HepG2 (cell line): Measurements from ENCODE around the gene RALBP1. TPM values are rescaled to one million over a fixed set of nuclear protein-coding genes. Genes with fewer than 3 reads are reported as not detected.

Experiments
- ATAC-seq: fragments of 200-7000 bp; cut with Tn5 transposase; 3 replicates; pipeline ENCODE4 v1.9.1; 2020; ENCODE audit warnings: mild to moderate bottlenecking, moderate library complexity
- BruUV-seq: library from RNA; stranded (reverse); fragments of 400-500 nt; replicated peaks from 2 replicates; lab custom pipeline; 2021; lab: Mats Ljungman, UMichigan
- CTCF ChIA-PET: fragments of 300-600 bp; formaldehyde crosslinking; extraction: SDS; loops from one replicate; lab custom pipeline; 2021; ENCODE audit warnings: low total read pairs, inconsistent platforms, low intra/inter-chr PET ratio; lab: Yijun Ruan, JAX
- POLR2A ChIA-PET: fragments of 350-600 bp; sonication (Branson Sonifier 250); formaldehyde crosslinking; loops from one replicate; lab custom pipeline; 2020; ENCODE audit warnings: antibody characterized with exemption, inconsistent platforms; lab: Yijun Ruan, JAX
- DNase-seq: peaks from one replicate; pipeline ENCODE4 v3.0.0-alpha.2; 2015; ENCODE audit warnings: low spot score
- FAIRE-seq: peaks from 3 replicates; lab custom pipeline; 2011; peaks lifted over from hg19 to GRCh38; lab: Jason Lieb, UNC
- H2AFZ ChIP-seq: one replicate; pipeline ENCODE4 v1.6.1; 2011; ENCODE audit warnings: low read length, inconsistent platforms
- H3K27ac ChIP-seq: fragments of 300-600 bp; 3 replicates; pipeline ENCODE4 v1.8.0; 2011; ENCODE audit warnings: mixed run types, mild to moderate bottlenecking, mixed read lengths, low read length, inconsistent platforms; ENCODE audit not compliant: insufficient read depth; ENCODE audit errors: extremely low read length
- H3K27me3 ChIP-seq, 2 experiments: fragments of 200-600 bp in 1 of 2; 2 replicates in 1 of 2; 3 replicates in 1 of 2; pipeline versions ENCODE4 v1.6.0 to v1.8.0; 2011; ENCODE audit warnings: low read length in 2 of 2, mild to moderate bottlenecking in 2 of 2, moderate library complexity in 2 of 2, inconsistent platforms in 1 of 2; ENCODE audit not compliant: insufficient read depth in 2 of 2, control insufficient read depth in 1 of 2
- H3K36me3 ChIP-seq, 2 experiments: fragments of 200-600 bp in 1 of 2; replicated peaks in 1 of 2; 2 replicates in 1 of 2; 3 replicates in 1 of 2; pipeline versions ENCODE4 v1.5.1 to v1.8.0; 2011; ENCODE audit warnings: low read length in 2 of 2, inconsistent platforms in 1 of 2; ENCODE audit not compliant: insufficient read depth in 2 of 2, control insufficient read depth in 1 of 2
- H3K4me1 ChIP-seq: 2 replicates; pipeline ENCODE4 v1.5.1; 2012; ENCODE audit warnings: low read length, inconsistent platforms; ENCODE audit not compliant: insufficient read depth
- H3K4me2 ChIP-seq: 2 replicates; pipeline ENCODE4 v1.6.0; 2011; ENCODE audit warnings: low read depth, low read length, inconsistent platforms
- H3K4me3 ChIP-seq, 3 experiments: fragments of 200-600 bp in 1 of 3; sonication (generic), shearing (Covaris generic) in 1 of 3; replicated peaks in 1 of 3; 2 replicates each; pipeline ENCODE4 v1.5.1; 2011 to 2016; ENCODE audit warnings: low read length in 3 of 3, inconsistent platforms in 2 of 3, low read depth in 2 of 3, mild to moderate bottlenecking in 2 of 3, control low read depth in 1 of 3, mixed read lengths in 1 of 3; ENCODE audit not compliant: insufficient read depth in 1 of 3
- H3K79me2 ChIP-seq: one replicate; pipeline ENCODE4 v1.6.1; 2011; ENCODE audit warnings: low read length, inconsistent platforms; ENCODE audit not compliant: insufficient read depth
- H3K9ac ChIP-seq: 2 replicates; pipeline ENCODE4 v1.6.0; 2011; ENCODE audit warnings: mild to moderate bottlenecking, low read depth, low read length, inconsistent platforms; ENCODE audit not compliant: insufficient read depth
- H3K9me3 ChIP-seq: 2 replicates; pipeline ENCODE4 v1.5.1; 2012; ENCODE audit warnings: mild to moderate bottlenecking, low read length
- H4K20me1 ChIP-seq: 2 replicates; pipeline ENCODE4 v1.6.0; 2011; ENCODE audit warnings: inconsistent platforms, mild to moderate bottlenecking, low read length, moderate library complexity; ENCODE audit not compliant: insufficient read depth
- ATAD3A ChIP-seq: sonication (generic); formaldehyde crosslinking; IDR thresholded peaks from 2 replicates; pipeline ENCODE4 v1.4.0; 2020; ENCODE audit warnings: missing genetic modification reagents
- CEBPG ChIP-seq: IDR thresholded peaks from 2 replicates; pipeline ENCODE4 v1.6.1; 2016
- ELF3 ChIP-seq: IDR thresholded peaks from 2 replicates; pipeline ENCODE4 v1.6.1; 2016; ENCODE audit warnings: missing genetic modification reagents, missing compliant biosample characterization
- EP300 ChIP-seq, 3 experiments: sonication (generic) in 1 of 3; formaldehyde crosslinking in 1 of 3; IDR thresholded peaks; 2 replicates each; pipeline versions ENCODE4 v1.5.1 to v1.6.1; 2011 to 2020; ENCODE audit warnings: low read depth in 2 of 3, low read length in 2 of 3, borderline replicate concordance in 1 of 3, improper control_type of control experiment in 1 of 3, mild to moderate bottlenecking in 1 of 3, missing genetic modification reagents in 1 of 3, moderate library complexity in 1 of 3
- FOXK2 ChIP-seq: fragments of 450-650 bp; IDR thresholded peaks from 2 replicates; pipeline ENCODE4 v1.6.1; 2016
- HNF4A ChIP-seq: sonication (generic); formaldehyde crosslinking; IDR thresholded peaks from 2 replicates; pipeline ENCODE4 v1.4.0; 2020; ENCODE audit warnings: missing genetic modification reagents
- NCOR1 ChIP-seq: fragments of 200-600 bp; sonication (generic); IDR thresholded peaks from 2 replicates; pipeline ENCODE4 v1.7.0; 2017; ENCODE audit warnings: antibody characterized with exemption, low read length, borderline replicate concordance
- PITX1 ChIP-seq: sonication (generic); formaldehyde crosslinking; IDR thresholded peaks from 2 replicates; pipeline ENCODE4 v1.5.1; 2020; ENCODE audit warnings: mild to moderate bottlenecking, missing genetic modification reagents
- SMYD3 ChIP-seq: sonication (generic); formaldehyde crosslinking; IDR thresholded peaks from 2 replicates; pipeline ENCODE4 v1.8.1; 2023; ENCODE audit warnings: mild to moderate bottlenecking, missing genetic modification reagents
- SNAPC2 ChIP-seq: sonication (generic); formaldehyde crosslinking; IDR thresholded peaks from 2 replicates; pipeline ENCODE4 v1.8.1; 2022; ENCODE audit warnings: mild to moderate bottlenecking, missing genetic modification reagents
- TP53 ChIP-seq: sonication (generic); formaldehyde crosslinking; conservative IDR thresholded peaks from 2 replicates; pipeline ENCODE4 v1.4.0; 2020; ENCODE audit warnings: missing genetic modification reagents
- ZNF101 ChIP-seq: sonication (generic); formaldehyde crosslinking; IDR thresholded peaks from 2 replicates; pipeline ENCODE4 v1.4.0; 2020; ENCODE audit warnings: mild to moderate bottlenecking, low read depth, missing genetic modification reagents, borderline replicate concordance
- ZNF782 ChIP-seq: sonication (generic); formaldehyde crosslinking; IDR thresholded peaks from 2 replicates; pipeline ENCODE4 v1.4.0; 2020; ENCODE audit warnings: missing genetic modification reagents, mild to moderate bottlenecking, borderline replicate concordance
- WGBS: methylation state at CpG from one replicate; pipeline ENCODE4 v1.1.6; 2017; ENCODE audit warnings: low lambda C conversion rate; 5-methylcytosine and 5-hydroxymethylcytosine counted together
- in situ Hi-C: cut with HindIII; loops from 2 replicates; pipeline ENCODE4 v1.10.0; 2017; ENCODE audit warnings: low pct_unique_long_range_greater_than_20kb; ENCODE audit not compliant: extremely low pct_ligation_motif_present
- intact Hi-C: fragments of 100-400 bp; cut with micrococcal nuclease; formaldehyde crosslinking; loops from one replicate; pipeline ENCODE4 v1.10.0; 2022; ENCODE audit not compliant: unreplicated experiment
- polyA plus RNA-seq, 8 experiments: library from polyadenylated mRNA; depleted of rRNA in 3 of 8; stranded (reverse) in 7 of 8; unstranded in 1 of 8; fragments of >200 nt; fragmentation: Illumina TruSeq in 4 of 8; extraction: Trizol in 4 of 8; gene quantifications; 2 replicates each; pipeline versions ENCODE4 v1.2.1 to v1.2.3, GENCODE V29; 2011 to 2016; ENCODE audit warnings: low read depth in 4 of 8, missing spikeins in 1 of 8, mixed read lengths in 1 of 8; ENCODE audit not compliant: insufficient read depth in 1 of 8
- total RNA-seq, 5 experiments: library from RNA; depleted of rRNA; stranded (reverse); fragments of >200 nt; fragmentation: Illumina TruSeq; extraction: Trizol; gene quantifications; 2 replicates each; pipeline ENCODE4 v1.2.3, GENCODE V29; 2016; ENCODE audit warnings: low read depth in 1 of 5
- TF ChIP-seq, protein P1 (sequence below): sonication (generic); formaldehyde crosslinking; IDR thresholded peaks from 2 replicates; pipeline ENCODE4 v1.5.0; 2020; ENCODE audit warnings: mild to moderate bottlenecking, missing genetic modification reagents
- TF ChIP-seq, protein P2 (sequence below): IDR thresholded peaks from 2 replicates; pipeline ENCODE4 v1.6.1; 2016; ENCODE audit warnings: control low read depth

RALBP1 gene
- total and polyA plus RNA-seq, 2 of the 13 experiments (the other 11 are each of a cell fraction or from before 2014, with no cell fraction given), result 24.5 to 33.1 TPM

DNA sequence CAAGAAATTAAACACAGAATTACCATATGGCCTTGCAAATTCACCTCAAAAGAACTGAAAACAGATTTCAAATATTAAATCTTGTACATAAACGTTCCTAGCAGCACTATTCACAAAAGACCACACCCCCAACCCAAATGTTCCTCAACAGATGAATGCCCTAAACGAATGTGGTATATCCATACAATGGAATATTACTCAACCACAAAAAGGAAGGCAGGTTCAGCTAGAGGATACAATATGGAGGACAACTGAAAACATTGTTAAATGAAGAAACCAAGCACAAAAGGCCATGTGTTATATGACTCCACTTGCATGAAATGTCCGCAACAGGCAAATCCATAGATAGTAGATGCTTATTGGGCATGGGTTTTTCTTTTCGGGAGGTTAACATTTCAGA is 77.3 kb downstream of the RALBP1 start:
- Histone ChIP-seq H2AFZ (no peak overlapping the region), H4K20me1 (no peaks in the 10 kb centered on the region), H3K9me3 (no peaks in the 10 kb centered on the region), H3K4me1 (peaks cover 13% of the 10 kb centered on the region), H3K4me2 (no peak overlapping the region), H3K79me2 (no peaks in the 10 kb centered on the region), H3K9ac (no peak overlapping the region), H3K27me3 (no peaks in the 10 kb centered on the region), H3K36me3 (peaks cover 34 to 84% of the 10 kb centered on the region in 2 experiments), H3K4me3 (no peak overlapping the region), H3K27ac (no peak overlapping the region)
- intact Hi-C loops (no loop called here), in situ Hi-C loops (no loop called here)
- 92% methylated on average over 4 of the region's 4 CpGs for WGBS
- FAIRE-seq (no peak), ATAC-seq (no peak), DNase-seq (no peak)
- POLR2A ChIA-PET, result no interaction called here
- TF ChIP-seq, protein P1, sequence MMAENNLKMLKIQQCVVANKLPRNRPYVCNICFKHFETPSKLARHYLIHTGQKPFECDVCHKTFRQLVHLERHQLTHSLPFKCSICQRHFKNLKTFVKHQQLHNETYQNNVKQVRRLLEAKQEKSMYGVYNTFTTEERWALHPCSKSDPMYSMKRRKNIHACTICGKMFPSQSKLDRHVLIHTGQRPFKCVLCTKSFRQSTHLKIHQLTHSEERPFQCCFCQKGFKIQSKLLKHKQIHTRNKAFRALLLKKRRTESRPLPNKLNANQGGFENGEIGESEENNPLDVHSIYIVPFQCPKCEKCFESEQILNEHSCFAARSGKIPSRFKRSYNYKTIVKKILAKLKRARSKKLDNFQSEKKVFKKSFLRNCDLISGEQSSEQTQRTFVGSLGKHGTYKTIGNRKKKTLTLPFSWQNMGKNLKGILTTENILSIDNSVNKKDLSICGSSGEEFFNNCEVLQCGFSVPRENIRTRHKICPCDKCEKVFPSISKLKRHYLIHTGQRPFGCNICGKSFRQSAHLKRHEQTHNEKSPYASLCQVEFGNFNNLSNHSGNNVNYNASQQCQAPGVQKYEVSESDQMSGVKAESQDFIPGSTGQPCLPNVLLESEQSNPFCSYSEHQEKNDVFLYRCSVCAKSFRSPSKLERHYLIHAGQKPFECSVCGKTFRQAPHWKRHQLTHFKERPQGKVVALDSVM, result 0 out of 2 replicates have a peak, but pooled peaks have one; percentile 38
- TF ChIP-seq, protein P2, sequence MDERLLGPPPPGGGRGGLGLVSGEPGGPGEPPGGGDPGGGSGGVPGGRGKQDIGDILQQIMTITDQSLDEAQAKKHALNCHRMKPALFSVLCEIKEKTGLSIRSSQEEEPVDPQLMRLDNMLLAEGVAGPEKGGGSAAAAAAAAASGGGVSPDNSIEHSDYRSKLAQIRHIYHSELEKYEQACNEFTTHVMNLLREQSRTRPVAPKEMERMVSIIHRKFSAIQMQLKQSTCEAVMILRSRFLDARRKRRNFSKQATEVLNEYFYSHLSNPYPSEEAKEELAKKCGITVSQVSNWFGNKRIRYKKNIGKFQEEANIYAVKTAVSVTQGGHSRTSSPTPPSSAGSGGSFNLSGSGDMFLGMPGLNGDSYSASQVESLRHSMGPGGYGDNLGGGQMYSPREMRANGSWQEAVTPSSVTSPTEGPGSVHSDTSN (CRISPR knock-in tag), result no peak
- BruUV-seq, result no TSS peak
- CTCF ChIA-PET, result no interaction called here

DNA sequence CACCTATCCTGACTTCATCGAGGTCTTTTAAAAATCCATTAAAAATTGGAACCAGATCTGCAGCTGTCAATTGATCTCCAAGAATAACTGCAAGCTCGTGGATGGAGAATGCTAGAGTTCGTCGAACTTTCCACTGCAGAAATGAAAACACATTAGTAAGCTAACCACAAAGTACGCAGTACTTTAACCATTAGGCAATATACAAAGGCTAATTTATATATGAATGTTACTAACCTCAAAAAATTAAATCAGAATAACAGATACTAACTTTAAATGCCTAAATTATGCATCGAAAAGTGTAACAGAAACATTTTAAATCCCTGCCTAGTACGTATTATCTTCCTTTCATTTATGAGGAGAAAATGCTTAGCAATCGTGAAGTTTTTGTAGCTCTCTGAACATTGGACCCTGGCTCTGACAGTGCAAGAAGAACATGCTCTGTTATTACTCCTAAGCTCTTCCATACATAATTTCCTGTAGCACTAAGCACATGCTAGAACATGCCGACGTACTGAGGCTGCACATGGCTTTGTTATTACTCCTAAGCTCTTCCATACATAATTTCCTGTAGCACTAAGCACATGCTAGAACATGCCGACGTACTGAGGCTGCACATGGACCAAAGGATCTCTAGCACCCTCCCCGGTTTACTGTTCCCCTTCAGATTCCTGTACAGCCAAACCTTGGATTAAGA is 82.1 kb downstream of the RALBP1 start:
- H3K9ac ChIP-seq, result no peak overlapping the region; the same call in 1 of the 2 replicates
- ATAC-seq (peak; percentile 90), FAIRE-seq (peak; percentile 68), DNase-seq (peak; percentile 59)
- no peaks in the 10 kb centered on the region for H3K9me3 ChIP-seq
- no TSS peak for BruUV-seq
- peak overlapping the region; percentile 62 for H3K27ac ChIP-seq
- H2AFZ ChIP-seq, result no peak overlapping the region
- H3K27me3 ChIP-seq, result no peaks in the 10 kb centered on the region
- peak overlapping the region; percentile 18 for H3K4me2 ChIP-seq
- 40% methylated on average over 13 of the region's 13 CpGs for WGBS
- no peaks in the 10 kb centered on the region for H3K79me2 ChIP-seq
- H3K4me1 ChIP-seq, result peaks cover 32% of the 10 kb centered on the region
- CTCF ChIA-PET, result no interaction called here
- POLR2A ChIA-PET, result interaction anchor here (0.9 kb wide), 1 partner anchor 18 kb away, joined by 3 read pairs; no protein-coding TSS in a partner anchor
- no peak overlapping the region for H3K4me3 ChIP-seq
- no peaks in the 10 kb centered on the region for H4K20me1 ChIP-seq
- peaks cover 13 to 74% of the 10 kb centered on the region in 2 experiments for H3K36me3 ChIP-seq
- in situ Hi-C loops, result no loop called here
- intact Hi-C loops, result no loop called here
- TF ChIP-seq CEBPG (CRISPR knock-in tag), result peak; percentile 32; the same call in 1 of the 2 replicates
- TF ChIP-seq FOXK2, result peak; percentile 14; the same call in 1 of the 2 replicates
- no peak for TF ChIP-seq ZNF101 (CRISPR knock-in tag)
- no peak for TF ChIP-seq ZNF782 (CRISPR knock-in tag)
- 0 out of 2 replicates have a peak, but pooled peaks have one; percentile 52 for TF ChIP-seq SNAPC2 (CRISPR knock-in tag)
- TF ChIP-seq EP300 (IDR thresholded peaks at IDR 0.05; ENCODE audit: low read depth in 2 of 2, low read length in 2 of 2), result peak in 1 of 2 experiments; percentile 30; a peak in 1 of 4 replicates
- no peak for TF ChIP-seq EP300 (CRISPR knock-in tag; IDR thresholded peaks at IDR 0.05; ENCODE audit: borderline replicate concordance)
- 0 out of 2 replicates have a peak, but pooled peaks have one; percentile 20 for TF ChIP-seq PITX1
- 0 out of 2 replicates have a peak, but pooled peaks have one; percentile 50 for TF ChIP-seq SMYD3 (CRISPR knock-in tag)
- TF ChIP-seq ELF3 (CRISPR knock-in tag), result 0 out of 2 replicates have a peak, but pooled peaks have one; percentile 16
- TF ChIP-seq NCOR1, result peak; percentile 79; the same call in 1 of the 2 replicates
- peak; percentile 69 for TF ChIP-seq HNF4A (CRISPR knock-in tag)
- TF ChIP-seq TP53 (CRISPR knock-in tag), result no peak
- TF ChIP-seq ATAD3A, result no peak
